GM19099 (cell line): ENCODE results near the gene TATDN3.
A peak's percentile ranks its signal among the peaks of the same experiment; 100 is the strongest.

Experiments used
- POLR2A ChIP-seq: IDR thresholded peaks from 3 replicates; pipeline ENCODE4 v1.6.1; 2011; ENCODE audit warnings: low read depth; ENCODE audit not compliant: insufficient read length; ENCODE audit errors: extremely low read depth

Gene TATDN3

GRCh38 chr1:212816567-212817278, 25.0 kb downstream of the TATDN3 start:
- TF ChIP-seq POLR2A, result no peak

DNA sequence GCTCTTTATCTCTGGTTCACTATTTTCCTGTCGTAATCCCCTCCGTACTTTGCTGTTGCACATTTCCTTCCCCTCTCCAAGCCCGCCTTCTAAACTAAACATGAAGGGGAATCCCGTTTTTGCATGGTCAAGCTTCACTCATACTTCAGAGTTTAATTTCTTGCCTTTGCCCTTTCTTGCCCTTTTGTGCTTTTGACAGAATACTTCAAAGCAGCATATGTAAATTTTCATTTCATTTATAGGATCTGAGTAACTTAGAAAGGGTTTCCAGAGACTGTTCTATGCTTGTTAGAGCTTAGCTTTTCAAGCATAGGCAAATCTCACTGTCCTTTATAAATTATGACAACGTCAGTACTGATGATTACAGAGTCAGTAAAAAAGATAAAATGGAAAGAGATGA, 28.0 kb downstream of the TATDN3 start:
- no peak for TF ChIP-seq POLR2A

DNA sequence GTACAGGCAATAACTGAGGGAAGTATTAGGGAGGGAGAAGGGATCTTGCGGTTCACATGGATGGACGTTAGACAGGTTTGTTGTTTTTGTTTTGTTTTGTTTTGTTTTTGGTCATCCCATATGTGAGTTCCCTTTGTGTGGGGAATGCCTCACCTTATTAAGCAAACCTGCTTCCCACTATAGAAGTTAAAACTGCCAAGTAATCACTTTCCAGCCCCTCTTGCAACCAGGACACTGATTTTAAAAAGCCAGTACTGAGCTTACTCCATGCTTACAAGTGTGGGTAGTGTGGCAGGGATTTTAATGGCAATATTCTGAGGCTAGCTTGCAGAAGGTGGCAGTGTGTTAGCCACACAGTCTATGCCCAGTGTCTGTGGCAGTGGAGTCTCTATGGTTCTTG, 29.3 kb downstream of the TATDN3 start:
- no peak for TF ChIP-seq POLR2A

DNA sequence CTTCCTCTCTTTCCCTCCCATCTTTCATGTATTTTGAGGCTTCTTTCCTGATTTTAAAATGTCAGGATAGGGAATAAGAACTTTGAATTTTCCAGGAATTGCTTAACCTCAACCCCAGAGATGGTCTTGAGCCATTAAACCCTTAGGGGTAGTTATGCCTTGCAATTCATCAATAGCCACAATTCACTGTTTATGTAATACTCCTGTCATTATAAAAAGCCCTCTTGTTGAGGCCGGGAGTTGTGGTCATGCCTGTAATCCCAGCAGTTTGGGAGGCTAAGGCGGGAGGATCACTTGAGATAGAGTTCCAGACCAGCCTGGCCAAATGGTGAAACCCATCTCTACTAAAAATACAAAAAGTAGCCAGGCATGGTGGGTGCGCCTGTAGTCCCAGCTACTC, 31.3 kb downstream of the TATDN3 start:
- no peak for TF ChIP-seq POLR2A

GRCh38 chr1:212824201-212824600, 32.5 kb downstream of the TATDN3 start:
- no peak for TF ChIP-seq POLR2A

DNA sequence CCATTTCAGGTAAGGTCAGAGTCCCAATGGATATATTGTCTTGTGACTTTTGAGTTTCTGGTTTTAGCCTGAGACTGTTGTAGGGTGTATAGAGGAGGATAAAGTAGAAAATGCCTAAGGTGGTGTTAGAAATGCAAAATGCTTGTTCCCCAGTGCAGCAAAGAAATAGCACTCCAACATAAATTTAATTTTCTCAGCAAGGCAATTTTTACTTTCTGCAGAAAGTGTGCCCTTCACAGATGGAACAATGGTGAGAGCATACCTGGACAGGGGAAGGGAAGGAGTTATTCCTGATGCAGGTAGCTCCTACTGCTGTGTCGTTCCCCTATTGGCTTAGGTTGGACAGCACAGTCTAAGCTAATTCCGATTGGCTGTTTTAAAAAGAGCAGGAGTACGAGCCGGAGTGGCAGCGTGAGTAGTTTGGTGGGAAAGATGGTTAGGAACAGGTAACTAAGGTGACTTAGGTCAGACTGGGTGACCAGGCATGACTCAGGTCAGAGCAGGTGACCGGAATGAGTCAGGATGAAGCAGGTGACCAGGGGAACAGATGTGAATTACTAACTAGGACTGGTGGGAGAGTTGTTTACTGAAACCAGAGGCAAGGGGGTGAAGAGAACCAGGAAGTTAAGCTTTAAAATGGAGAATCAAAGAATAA, 34.2 kb downstream of the TATDN3 start:
- no peak for TF ChIP-seq POLR2A

- TF ChIP-seq POLR2A, result no peak
These were observed 35.6 kb downstream of the TATDN3 start for GRCh38 chr1:212827171-212827776.

DNA sequence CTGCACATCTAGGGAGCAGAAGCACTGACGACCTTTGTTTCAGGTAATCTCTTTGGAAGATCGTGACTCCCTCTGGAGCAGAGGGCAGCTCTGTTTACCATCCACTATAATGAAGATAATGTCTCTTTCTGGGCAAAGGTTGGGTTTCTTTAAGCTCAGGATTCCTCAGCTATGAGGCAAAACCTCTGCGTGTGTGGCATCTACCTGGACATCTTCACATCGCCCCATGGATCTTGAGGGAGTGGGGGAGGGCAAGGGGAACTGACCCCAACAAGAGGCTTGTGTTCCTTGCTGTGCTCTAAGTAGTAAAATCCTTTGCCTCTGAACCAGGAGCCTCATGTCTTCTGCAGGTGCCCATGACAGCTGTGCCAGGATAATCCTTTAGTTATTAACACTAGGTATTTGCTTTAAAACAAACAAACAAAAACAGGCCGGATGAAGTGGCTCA, 36.2 kb downstream of the TATDN3 start:
- no peak for TF ChIP-seq POLR2A

DNA sequence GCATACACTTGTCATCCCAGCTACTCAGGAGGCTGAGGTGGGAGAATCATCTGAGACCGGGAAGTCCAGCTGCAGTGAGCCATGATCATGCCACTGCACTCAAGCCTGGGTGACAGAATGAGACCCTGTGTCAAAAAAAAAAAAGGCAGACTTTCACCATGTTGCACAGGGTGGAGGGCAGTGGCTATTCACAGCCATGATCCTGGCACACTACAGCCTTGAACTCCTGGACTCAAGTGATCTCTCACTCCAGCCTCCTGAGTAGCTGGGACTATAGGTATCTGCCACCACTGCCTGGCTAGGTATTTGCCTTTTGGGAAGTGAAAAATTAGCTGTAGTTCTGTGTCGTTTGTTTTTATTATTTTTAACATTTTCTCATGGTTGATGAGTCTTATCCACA, 36.7 kb downstream of the TATDN3 start:
- TF ChIP-seq POLR2A, result no peak

GRCh38 chr1:212838145-212838544, 46.5 kb downstream of the TATDN3 start:
- TF ChIP-seq POLR2A, result no peak

GRCh38 chr1:212847549-212847948, 55.9 kb downstream of the TATDN3 start, which contains the start of gene SPATA45:
SPATA45 (minus strand) TSS chr1:212847649; CDS start chr1:212836149, 11,500 bp downstream.
- no peak for TF ChIP-seq POLR2A

DNA sequence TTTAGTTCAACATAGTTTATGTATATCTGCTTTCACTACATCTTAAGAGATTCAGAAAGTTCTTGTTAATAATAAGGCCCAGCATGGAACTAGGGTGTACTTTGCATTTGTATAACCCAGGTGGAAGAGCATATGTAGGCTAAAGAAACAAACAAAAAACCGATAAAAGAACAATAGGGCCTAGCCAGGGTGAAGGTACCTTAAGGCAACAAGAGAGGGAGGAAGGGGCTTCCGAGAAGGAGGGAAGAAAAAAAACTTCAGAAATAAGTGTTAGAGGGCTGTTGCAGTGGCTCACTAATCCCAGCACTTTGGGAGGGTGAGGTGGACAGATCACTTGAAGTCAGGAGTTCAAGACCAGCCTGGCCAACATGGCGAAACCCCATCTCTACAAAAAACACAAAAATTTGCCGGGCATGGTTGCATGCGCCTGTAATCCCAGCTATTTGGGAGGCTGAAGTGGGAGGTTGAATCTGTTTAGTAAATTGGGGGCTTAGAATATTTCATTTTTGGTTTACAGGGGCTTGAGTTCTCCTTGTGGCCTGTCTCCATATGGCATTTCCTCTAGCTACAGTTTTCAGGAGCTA, 60.5 kb downstream of the TATDN3 start:
- TF ChIP-seq POLR2A, result no peak

GRCh38 chr1:212853658-212854057, 62.0 kb downstream of the TATDN3 start:
- no peak for TF ChIP-seq POLR2A

- no peak for TF ChIP-seq POLR2A
These were observed 65.1 kb downstream of the TATDN3 start for GRCh38 chr1:212856755-212857154.

GRCh38 chr1:212857992-212858460, 66.3 kb downstream of the TATDN3 start, which contains the start of gene FLVCR1:
FLVCR1 (plus strand) TSS chr1:212858275; CDS start chr1:212858453, 178 bp downstream.
- TF ChIP-seq POLR2A, result peak; percentile 74

DNA sequence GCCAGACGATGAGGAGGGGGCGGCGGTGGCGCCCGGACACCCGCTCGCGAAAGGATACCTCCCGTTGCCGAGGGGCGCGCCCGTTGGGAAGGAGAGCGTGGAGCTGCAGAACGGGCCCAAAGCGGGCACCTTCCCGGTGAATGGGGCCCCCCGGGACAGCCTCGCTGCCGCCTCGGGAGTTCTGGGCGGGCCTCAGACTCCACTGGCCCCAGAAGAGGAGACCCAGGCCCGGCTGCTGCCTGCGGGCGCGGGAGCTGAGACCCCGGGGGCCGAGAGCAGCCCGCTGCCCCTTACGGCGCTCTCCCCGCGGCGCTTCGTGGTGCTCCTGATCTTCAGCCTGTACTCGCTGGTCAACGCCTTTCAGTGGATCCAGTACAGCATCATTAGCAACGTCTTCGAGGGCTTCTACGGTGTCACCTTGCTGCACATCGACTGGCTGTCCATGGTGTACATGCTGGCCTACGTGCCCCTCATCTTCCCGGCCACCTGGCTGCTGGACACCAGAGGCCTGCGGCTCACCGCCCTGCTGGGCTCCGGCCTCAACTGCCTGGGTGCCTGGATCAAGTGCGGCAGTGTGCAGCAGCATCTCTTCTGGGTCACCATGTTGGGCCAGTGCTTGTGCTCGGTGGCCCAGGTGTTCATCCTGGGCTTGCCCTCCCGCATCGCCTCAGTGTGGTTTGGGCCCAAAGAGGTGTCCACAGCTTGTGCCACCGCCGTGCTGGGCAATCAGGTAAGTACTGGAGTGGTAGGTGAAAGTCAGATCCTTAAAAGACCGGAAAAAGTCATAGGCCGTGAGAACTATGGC, 67.0 kb downstream of the TATDN3 start:
- TF ChIP-seq POLR2A, result no peak
